K562 treated with DMSO at 1 percent for 24 hours (cell line): ENCODE measurements around the gene RASGRP1. TPM values are rescaled to one million over a fixed set of nuclear protein-coding genes. Genes with fewer than 3 reads are reported as not detected.

ENCODE experiments used
- total RNA-seq: library from RNA; unstranded; fragments of 300-600 nt; gene quantifications from 2 replicates; pipeline ENCODE4 v1.2.3, GENCODE V29; 2022; ENCODE audit warnings: low read depth; ENCODE audit not compliant: insufficient read depth

The RASGRP1 gene
- 0.75 and 0.91 TPM in 2 replicates for total RNA-seq

GRCh38 chr15:38564557-38565286 is at the start of gene RASGRP1:
RASGRP1 (minus strand) TSS chr15:38564814; CDS start chr15:38564628, 186 bp downstream.

GRCh38 chr15:38453971-38454695 is 110.5 kb downstream of the RASGRP1 start, which contains the start of gene FAM98B:
FAM98B (plus strand) TSS chr15:38454127; CDS start chr15:38454162, 35 bp downstream.

Other genes starting within 250 kb of the RASGRP1 start
- 6.9 and 23.9 TPM in 2 replicates for gene FAM98B, start 110.7 kb downstream of the RASGRP1 start, total RNA-seq